ENCODE data around the gene SYT2.
A peak's percentile ranks its signal among the peaks of the same experiment; 100 is the strongest.
"Not testable (repeated sequence)": the region's sequence is repeated elsewhere in the genome, so short reads cannot be mapped to it uniquely, and the experiment has no call there.

Gene SYT2

GRCh38 chr1:202620036-202620435, 90.2 kb downstream of the SYT2 start:
- DNase-seq: not testable (repeated sequence)

- no peak for DNase-seq
Measured at GRCh38 chr1:202619505-202619904, 90.7 kb downstream of the SYT2 start.

- DNase-seq: not testable (repeated sequence)
Measured at GRCh38 chr1:202619012-202619411, 91.2 kb downstream of the SYT2 start.

- no peak for DNase-seq
Measured at GRCh38 chr1:202616355-202616915, 93.8 kb downstream of the SYT2 start.

GRCh38 chr1:202615501-202616354, 94.5 kb downstream of the SYT2 start:
- DNase-seq: no peak

- DNase-seq: not testable (repeated sequence)
Measured at GRCh38 chr1:202615208-202615500, 95.1 kb downstream of the SYT2 start.

GRCh38 chr1:202614363-202615207, 95.7 kb downstream of the SYT2 start:
- peak in 2 of 3 experiments; percentile 4 to 65 for DNase-seq

- DNase-seq: no peak
Measured at GRCh38 chr1:202613571-202613970, 96.7 kb downstream of the SYT2 start.

GRCh38 chr1:202612036-202612435, 98.2 kb downstream of the SYT2 start:
- DNase-seq: not testable (repeated sequence)

- no peak for DNase-seq
Measured at GRCh38 chr1:202605515-202605914, 104.7 kb downstream of the SYT2 start.

GRCh38 chr1:202603435-202603834, 106.8 kb downstream of the SYT2 start:
- no peak for DNase-seq

GRCh38 chr1:202600432-202601041, 109.7 kb downstream of the SYT2 start:
- no peak for DNase-seq

GRCh38 chr1:202599669-202600431, 110.4 kb downstream of the SYT2 start:
- peak in 2 of 3 experiments; percentile 51 to 61 for DNase-seq

- no peak for DNase-seq
Measured at GRCh38 chr1:202597090-202597761, 113.0 kb downstream of the SYT2 start.

GRCh38 chr1:202596638-202597037, 113.6 kb downstream of the SYT2 start:
- DNase-seq: no peak

- DNase-seq: no peak
Measured at GRCh38 chr1:202593845-202594244, 116.4 kb downstream of the SYT2 start.

- no peak for DNase-seq
Measured at GRCh38 chr1:202592146-202592545, 118.1 kb downstream of the SYT2 start.

GRCh38 chr1:202591515-202591914, 118.7 kb downstream of the SYT2 start:
- no peak for DNase-seq

- DNase-seq: no peak
Measured at GRCh38 chr1:202590975-202591411, 119.3 kb downstream of the SYT2 start.

GRCh38 chr1:202590126-202590525, 120.1 kb downstream of the SYT2 start:
- DNase-seq: no peak

GRCh38 chr1:202589190-202589930, 120.9 kb downstream of the SYT2 start:
- peak in 1 of 3 experiments; percentile 40 for DNase-seq
